Esophagus muscularis mucosa (tissue), 4 donors: ENCODE results near the gene UGCG.

Source experiments
- CTCF ChIP-seq, 3 experiments: fragments of 200-600 bp in 2 of 3; fragments of 450-650 bp in 1 of 3; sonication (generic) in 2 of 3; IDR thresholded peaks; one replicate each; pipeline ENCODE4 v1.5.1; 2017 to 2019; ENCODE audit warnings: antibody characterized with exemption in 3 of 3, mild to moderate bottlenecking in 2 of 3, moderate library complexity in 1 of 3
- EP300 ChIP-seq: sonication (generic); formaldehyde crosslinking; IDR thresholded peaks from one replicate; pipeline ENCODE4 v1.6.1; 2017; ENCODE audit warnings: antibody characterized with exemption
- POLR2AphosphoS5 ChIP-seq, 2 donors: sonication (generic); formaldehyde crosslinking; IDR thresholded peaks; one replicate each; pipeline ENCODE4 v1.6.1; 2017; ENCODE audit warnings: antibody characterized with exemption in 2 of 2

GRCh38 chr9:111966124-111966723 lies 69.6 kb downstream of the UGCG start:
- TF ChIP-seq CTCF (IDR thresholded peaks at IDR 0.05) (no peak), POLR2AphosphoS5 (IDR thresholded peaks at IDR 0.05) (no peak), EP300 (no peak)
